Thyroid gland (tissue), 4 donors: ENCODE measurements around the gene TOX4.

Experiments used
- CTCF ChIP-seq, 6 experiments: fragments of 200-600 bp in 3 of 6; fragments of 450-650 bp in 3 of 6; sonication (generic) in 3 of 6; IDR thresholded peaks; one replicate each; pipeline ENCODE4 v1.5.1; 2016 to 2019; ENCODE audit warnings: antibody characterized with exemption in 6 of 6, mild to moderate bottlenecking in 2 of 6, inconsistent platforms in 1 of 6, moderate library complexity in 1 of 6
- POLR2A ChIP-seq, 2 donors: fragments of 450-650 bp; IDR thresholded peaks; one replicate each; pipeline ENCODE4 v1.6.1; 2017; ENCODE audit warnings: antibody characterized with exemption in 2 of 2, mild to moderate bottlenecking in 2 of 2, moderate library complexity in 1 of 2

GRCh38 chr14:21476523-21476924 is 471 bp upstream of the TOX4 start:
- TF ChIP-seq CTCF (IDR thresholded peaks at IDR 0.05) (no peak), POLR2A (IDR thresholded peaks at IDR 0.05) (peak in 1 of 2 donors; percentile 38)
